GM19395 (cell line): ENCODE measurements around the gene PKP1.

Experiments used
- ATAC-seq: cut with Tn5 transposase; IDR thresholded peaks from one replicate; pipeline ENCODE4 v1.9.1; 2021; ENCODE audit warnings: mild to moderate bottlenecking, moderate library complexity; ENCODE audit not compliant: unreplicated experiment

Gene PKP1

GRCh38 chr1:201364808-201365105, 81.5 kb downstream of the PKP1 start:
- no peak for ATAC-seq

- no peak for ATAC-seq
Measured at GRCh38 chr1:201365251-201365650, 81.9 kb downstream of the PKP1 start.

GRCh38 chr1:201366696-201367095, 83.4 kb downstream of the PKP1 start:
- no peak for ATAC-seq

GRCh38 chr1:201369209-201369608, 85.9 kb downstream of the PKP1 start:
- no peak for ATAC-seq

- no peak for ATAC-seq
Measured at GRCh38 chr1:201370500-201370899, 87.2 kb downstream of the PKP1 start.

- ATAC-seq = no peak
Measured at GRCh38 chr1:201371276-201371675, 88.0 kb downstream of the PKP1 start.

- no peak for ATAC-seq
Measured at GRCh38 chr1:201371792-201372191, 88.5 kb downstream of the PKP1 start.

GRCh38 chr1:201374364-201374763, 91.1 kb downstream of the PKP1 start:
- ATAC-seq = no peak

- no peak for ATAC-seq
Measured at GRCh38 chr1:201375169-201375568, 91.9 kb downstream of the PKP1 start.

GRCh38 chr1:201376107-201376463, 92.8 kb downstream of the PKP1 start:
- no peak for ATAC-seq

GRCh38 chr1:201376464-201377374, 93.4 kb downstream of the PKP1 start:
- peak; percentile 61 for ATAC-seq

GRCh38 chr1:201377611-201378092, 94.3 kb downstream of the PKP1 start, which contains the start of gene TNNT2:
TSS of gene TNNT2 (minus strand) at chr1:201377680. CDS start at chr1:201373254, 4,426 bp downstream.
- no peak for ATAC-seq

- no peak for ATAC-seq
Measured at GRCh38 chr1:201378804-201379203, 95.5 kb downstream of the PKP1 start.

- no peak for ATAC-seq
Measured at GRCh38 chr1:201379733-201380242, 96.5 kb downstream of the PKP1 start.

GRCh38 chr1:201381130-201381529, 97.8 kb downstream of the PKP1 start:
- no peak for ATAC-seq
